HG02763 (cell line): ENCODE results near the gene NIPSNAP2.
"Not testable (repeated sequence)": the region's sequence is repeated elsewhere in the genome, so short reads cannot be mapped to it uniquely, and the experiment has no call there.

Experiments
- ATAC-seq: cut with Tn5 transposase; IDR thresholded peaks from one replicate; pipeline ENCODE4 v1.9.1; 2021; ENCODE audit warnings: mild to moderate bottlenecking, moderate library complexity; ENCODE audit not compliant: unreplicated experiment

Gene NIPSNAP2

GRCh38 chr7:55975988-55976633 is 11.7 kb downstream of the NIPSNAP2 start:
- no peak for ATAC-seq

- no peak for ATAC-seq
Observed at GRCh38 chr7:55977831-55978230, 13.4 kb downstream of the NIPSNAP2 start.

GRCh38 chr7:55980266-55980665 is 15.9 kb downstream of the NIPSNAP2 start:
- ATAC-seq, result no peak

- ATAC-seq, result no peak
Observed at GRCh38 chr7:55983537-55983936, 19.2 kb downstream of the NIPSNAP2 start.

GRCh38 chr7:55992346-55992745 is 28.0 kb downstream of the NIPSNAP2 start:
- no peak for ATAC-seq

GRCh38 chr7:55996856-55997500 is 32.6 kb downstream of the NIPSNAP2 start:
- ATAC-seq, result no peak

- no peak for ATAC-seq
Observed at GRCh38 chr7:56003749-56004148, 39.4 kb downstream of the NIPSNAP2 start.

GRCh38 chr7:56007167-56007652 is 42.8 kb downstream of the NIPSNAP2 start:
- no peak for ATAC-seq

- ATAC-seq, result no peak
Observed at GRCh38 chr7:56007891-56008290, 43.5 kb downstream of the NIPSNAP2 start.

GRCh38 chr7:56009695-56010094 is 45.3 kb downstream of the NIPSNAP2 start:
- no peak for ATAC-seq

GRCh38 chr7:56017015-56017414 is 52.6 kb downstream of the NIPSNAP2 start:
- not testable (repeated sequence) for ATAC-seq

- ATAC-seq, result no peak
Observed at GRCh38 chr7:56019501-56019900, 55.1 kb downstream of the NIPSNAP2 start.

GRCh38 chr7:56023500-56023899 is 59.1 kb downstream of the NIPSNAP2 start:
- ATAC-seq, result no peak

GRCh38 chr7:56026538-56026937 is 62.2 kb downstream of the NIPSNAP2 start:
- ATAC-seq, result no peak

GRCh38 chr7:56028942-56029630 is 64.7 kb downstream of the NIPSNAP2 start:
- ATAC-seq, result no peak

- no peak for ATAC-seq
Observed at GRCh38 chr7:56030340-56030739, 66.0 kb downstream of the NIPSNAP2 start.

- ATAC-seq, result not testable (repeated sequence)
Observed at GRCh38 chr7:56031556-56031955, 67.2 kb downstream of the NIPSNAP2 start.

GRCh38 chr7:56032578-56032977 is 68.2 kb downstream of the NIPSNAP2 start:
- not testable (repeated sequence) for ATAC-seq

GRCh38 chr7:56033671-56034432 is 69.5 kb downstream of the NIPSNAP2 start:
- ATAC-seq, result peak; percentile 97

- ATAC-seq, result no peak
Observed at GRCh38 chr7:56040730-56041129, 76.3 kb downstream of the NIPSNAP2 start.

GRCh38 chr7:56045758-56046157 is 81.4 kb downstream of the NIPSNAP2 start:
- not testable (repeated sequence) for ATAC-seq
